Activated CD4-positive, alpha-beta T cell treated with anti-CD3 and anti-CD28 coated beads for 36 hours (primary cell): Measurements from ENCODE around the gene SKOR1. TPM values are rescaled to one million over a fixed set of nuclear protein-coding genes. Genes with fewer than 3 reads are reported as not detected.

Experiments
- ATAC-seq: fragments of 200-7000 bp; cut with Tn5 transposase; one replicate; pipeline ENCODE4 v1.10.0; 2021; ENCODE audit warnings: mild to moderate bottlenecking, moderate library complexity
- CTCF ChIA-PET: fragments of 350-600 bp; sonication (Branson Sonifier 250); formaldehyde crosslinking; loops from one replicate; lab custom pipeline; 2021; ENCODE audit warnings: antibody characterized with exemption; lab: Charles Lee
- POLR2A ChIA-PET: fragments of 350-600 bp; sonication (Branson Sonifier 250); formaldehyde crosslinking; loops from one replicate; lab custom pipeline; 2021; ENCODE audit warnings: antibody characterized with exemption, inconsistent platforms; lab: Charles Lee
- DNase-seq: peaks from one replicate; pipeline ENCODE4 v3.0.0-alpha.2; 2020
- H3K27ac Mint-ChIP-seq: one replicate; pipeline ENCODE4 v1.8.0; 2021; ENCODE audit warnings: mixed read lengths
- H3K27me3 Mint-ChIP-seq: one replicate; pipeline ENCODE4 v1.8.0; 2021; ENCODE audit warnings: mixed read lengths
- H3K36me3 Mint-ChIP-seq: one replicate; pipeline ENCODE4 v1.8.0; 2021; ENCODE audit warnings: low read depth, mixed read lengths
- H3K4me1 Mint-ChIP-seq: one replicate; pipeline ENCODE4 v1.8.0; 2021; ENCODE audit warnings: mixed read lengths
- H3K4me3 Mint-ChIP-seq: one replicate; pipeline ENCODE4 v1.8.0; 2021; ENCODE audit warnings: mild to moderate bottlenecking, moderate library complexity, mixed read lengths
- H3K9me3 Mint-ChIP-seq: one replicate; pipeline ENCODE4 v1.8.0; 2021; ENCODE audit warnings: low read depth, mixed read lengths
- intact Hi-C, 2 experiments: fragments of 100-400 bp; cut with DNase I in 1 of 2; cut with micrococcal nuclease in 1 of 2; formaldehyde crosslinking; loops; one replicate each; pipeline versions ENCODE4 v1.14.2 to v1.15.1; 2022 to 2024; cut with DNase I, micrococcal nuclease
- total RNA-seq, 2 experiments: library from RNA; stranded (reverse); gene quantifications; one replicate each; pipeline ENCODE4 v1.2.3, GENCODE V29; 2021

SKOR1 gene
- total RNA-seq, 2 experiments from 2014 or later: 0.16 to 0.18 TPM

DNA sequence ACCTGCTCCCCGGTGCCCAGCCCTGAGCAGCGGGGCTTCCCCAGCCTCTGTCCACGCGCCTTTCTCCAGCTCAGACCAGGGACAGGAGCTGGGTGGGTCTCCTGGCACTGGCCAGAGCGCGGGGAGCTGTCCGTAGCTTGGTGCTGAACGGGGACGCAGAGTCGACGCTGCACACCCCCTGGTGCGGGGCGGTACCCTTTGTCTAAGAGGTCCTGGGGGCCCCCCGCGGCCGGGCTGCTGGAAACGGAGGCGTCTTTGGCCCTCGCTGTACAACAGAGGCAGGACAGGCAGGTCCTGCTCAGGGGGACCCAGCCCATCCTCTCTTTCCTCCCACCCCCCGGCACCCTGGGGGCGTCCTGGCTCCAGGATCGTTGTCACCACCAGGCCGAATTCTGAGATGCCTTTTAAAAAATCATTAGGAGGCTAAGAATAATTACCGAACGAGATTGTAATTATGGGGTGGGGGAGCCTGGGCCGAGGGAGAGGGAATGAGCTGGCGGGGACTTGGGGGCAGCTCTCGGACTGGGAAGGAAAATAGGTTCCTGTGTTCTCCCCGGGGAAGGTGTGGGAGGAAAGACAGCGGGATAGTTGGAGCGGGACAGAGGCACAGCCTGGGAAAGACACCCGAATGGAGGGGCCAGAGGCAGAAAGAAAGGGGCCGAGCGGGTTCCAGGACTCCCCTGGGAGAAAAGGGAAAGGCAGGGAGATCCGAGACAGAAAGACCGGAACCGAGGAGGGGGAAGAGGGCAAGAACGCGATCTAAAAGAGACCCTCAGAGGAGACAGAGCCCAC is 4.1 kb upstream of the SKOR1 start:
- ChIA-PET CTCF (interaction anchor here (1.2 to 1.6 kb wide), 2 partner anchors 15 to 38 kb away, joined by 4 read pairs; no protein-coding TSS in a partner anchor), POLR2A (no interaction called here)
- ATAC-seq (peak; percentile 54), DNase-seq (peak; percentile 69)
- Mint-ChIP-seq H3K9me3 (no peaks in the 10 kb centered on the region), H3K27me3 (peaks cover 79% of the 10 kb centered on the region), H3K27ac (no peak overlapping the region), H3K36me3 (peaks cover 1% of the 10 kb centered on the region), H3K4me1 (peaks cover 33% of the 10 kb centered on the region), H3K4me3 (no peak overlapping the region)
- intact Hi-C loops: loop anchor here in 1 of 2 experiments (5.0 kb wide), 1 partner anchor 39 kb away; no protein-coding TSS in a partner anchor

DNA sequence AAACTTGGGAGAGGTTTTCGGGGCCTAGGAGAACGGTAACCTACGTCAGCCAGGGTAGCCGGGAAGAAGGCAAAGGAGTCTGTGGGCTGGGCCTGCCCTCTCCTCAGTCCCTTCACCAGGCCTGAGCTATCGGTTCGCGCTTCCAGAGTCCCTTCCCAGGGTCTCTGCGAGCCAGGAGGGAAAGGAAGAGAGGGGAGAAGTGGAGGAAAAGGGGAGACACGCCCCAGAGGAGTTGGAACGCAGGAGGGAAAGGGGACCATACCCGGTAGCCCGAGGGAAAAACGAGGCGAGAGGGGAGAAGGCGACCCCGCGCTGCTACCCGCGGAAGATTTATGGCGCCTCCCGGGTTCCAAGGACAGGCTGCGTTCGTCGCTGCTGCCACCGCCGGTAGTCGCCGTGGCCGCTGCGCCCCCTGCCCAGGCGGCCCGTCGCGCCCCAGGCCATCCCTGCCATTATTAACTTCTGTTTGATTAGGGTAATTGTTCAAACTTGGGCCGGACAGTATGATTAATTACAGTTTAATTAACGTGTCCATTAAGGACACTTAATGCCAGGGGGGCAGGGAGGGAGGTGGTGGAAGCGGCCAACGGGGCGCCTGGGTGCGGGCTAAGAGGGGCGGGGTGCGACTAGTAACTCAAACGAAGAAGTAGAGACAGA is 3.4 kb upstream of the SKOR1 start:
- Mint-ChIP-seq H3K4me1 (peaks cover 36% of the 10 kb centered on the region), H3K27ac (no peak overlapping the region), H3K9me3 (no peaks in the 10 kb centered on the region), H3K27me3 (peaks cover 75% of the 10 kb centered on the region), H3K4me3 (no peak overlapping the region), H3K36me3 (peaks cover 1% of the 10 kb centered on the region)
- ChIA-PET CTCF (interaction anchor here (1.6 kb wide), 1 partner anchor 14 kb away, joined by 4 read pairs; no protein-coding TSS in a partner anchor), POLR2A (no interaction called here)
- ATAC-seq (no peak), DNase-seq (no peak)
- intact Hi-C loops: loop anchor here in 1 of 2 experiments (5.0 kb wide), 1 partner anchor 40 kb away; no protein-coding TSS in a partner anchor

DNA sequence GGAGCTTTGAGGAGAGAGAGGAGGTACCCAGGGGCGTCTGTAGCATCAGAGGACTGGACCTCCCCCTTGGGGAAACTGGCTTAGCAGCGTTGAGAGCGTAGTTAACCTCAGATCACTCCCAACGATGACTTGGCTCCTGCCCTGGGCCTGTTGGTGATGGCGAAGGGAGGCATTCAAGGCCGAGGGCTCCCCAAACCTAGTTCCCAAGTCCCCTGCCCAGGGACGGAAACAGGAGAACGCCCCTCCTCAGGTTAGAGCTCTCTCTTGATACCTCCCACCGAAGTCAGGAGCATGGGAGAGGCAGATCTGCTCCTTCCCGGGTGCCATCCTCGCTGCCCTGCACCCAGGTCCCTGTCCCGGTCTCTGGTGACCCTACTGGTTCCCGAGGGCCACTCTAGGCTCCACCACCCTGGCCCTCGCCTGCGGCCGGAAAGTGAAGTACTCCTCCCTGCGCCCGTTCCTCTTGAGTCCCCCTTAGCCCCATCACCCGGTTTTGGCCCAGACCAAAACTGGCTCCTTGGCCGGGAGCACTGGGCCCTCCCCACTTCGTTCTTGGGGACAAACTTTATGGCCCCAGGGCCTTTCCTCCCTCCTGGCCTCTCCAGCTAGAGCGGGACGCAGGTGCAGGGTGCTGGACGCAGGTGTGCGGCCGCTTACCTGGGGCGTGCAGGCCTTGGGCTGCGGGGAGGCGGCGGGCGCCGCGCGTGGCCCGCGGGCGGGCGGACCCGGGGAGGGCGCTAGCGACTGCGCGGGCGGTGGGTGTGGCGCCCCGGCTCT is 2.6 kb upstream of the SKOR1 start:
- Mint-ChIP-seq H3K4me3 (no peak overlapping the region), H3K27ac (no peak overlapping the region), H3K4me1 (peaks cover 36% of the 10 kb centered on the region), H3K27me3 (peaks cover 70% of the 10 kb centered on the region), H3K36me3 (peaks cover 1% of the 10 kb centered on the region), H3K9me3 (no peaks in the 10 kb centered on the region)
- ChIA-PET POLR2A (no interaction called here), CTCF (interaction anchor here (1.3 kb wide), 1 partner anchor 366 kb away, joined by 4 read pairs; no protein-coding TSS in a partner anchor)
- ATAC-seq (no peak), DNase-seq (peak; percentile 18)
- intact Hi-C loops: loop anchor here in 1 of 2 experiments (5.0 kb wide), 1 partner anchor 40 kb away; no protein-coding TSS in a partner anchor

DNA sequence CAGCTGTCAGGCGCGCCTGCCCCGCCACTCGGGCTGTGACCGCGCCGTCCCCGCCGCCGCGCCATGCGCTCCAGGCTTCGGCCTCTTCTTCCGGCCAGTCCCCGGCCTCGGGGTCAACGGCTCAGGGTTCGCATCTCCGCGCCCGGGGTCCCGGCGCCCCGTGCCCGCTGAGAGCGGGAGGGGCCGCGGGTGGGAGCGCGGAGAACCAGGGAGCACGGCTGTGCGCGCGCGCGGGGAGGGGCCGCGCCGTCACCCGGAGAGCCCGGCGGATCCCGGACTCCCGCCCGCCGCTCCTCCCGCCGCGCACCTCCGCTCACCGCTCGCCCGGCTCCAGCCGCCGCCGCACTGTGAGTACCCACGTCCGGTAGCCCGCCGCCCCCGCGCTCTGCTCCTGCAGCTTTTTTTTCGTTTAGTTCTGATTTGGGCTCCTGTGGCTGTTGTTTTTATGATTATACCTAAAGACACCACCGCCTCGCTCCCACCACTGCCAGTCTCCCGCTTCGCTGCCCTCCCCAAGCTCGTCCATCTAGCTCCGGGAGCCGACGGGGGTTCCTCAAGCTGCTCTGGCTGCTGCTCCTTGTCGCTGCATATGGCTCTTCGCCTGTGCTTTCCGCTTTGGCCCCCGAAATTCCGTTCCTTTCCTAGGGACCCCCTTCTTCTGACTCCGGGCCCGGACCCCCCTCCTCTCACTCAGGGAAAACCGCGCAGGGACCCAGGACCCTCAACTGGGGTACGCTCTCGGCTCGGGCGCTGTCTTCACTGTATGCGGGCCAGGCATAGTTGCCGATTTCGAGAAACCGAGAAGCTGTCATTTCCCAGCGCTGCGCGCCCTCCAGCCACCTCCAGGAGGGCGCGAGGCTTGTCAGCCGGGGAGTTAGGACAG is 1.8 kb upstream of the SKOR1 start:
- H3K27me3 Mint-ChIP-seq: peaks cover 66% of the 10 kb centered on the region
- H3K4me1 Mint-ChIP-seq: peaks cover 41% of the 10 kb centered on the region
- H3K9me3 Mint-ChIP-seq: no peaks in the 10 kb centered on the region
- no peak for ATAC-seq
- H3K27ac Mint-ChIP-seq: no peak overlapping the region
- peak; percentile 39 for DNase-seq
- CTCF ChIA-PET: interaction anchor here (0.6 to 1.6 kb wide), 3 partner anchors 9 to 367 kb away, joined by 3 to 5 read pairs (median 4); no protein-coding TSS in a partner anchor
- no peaks in the 10 kb centered on the region for H3K36me3 Mint-ChIP-seq
- intact Hi-C loops: loop anchor here in 1 of 2 experiments (5.0 kb wide), 1 partner anchor 41 kb away; no protein-coding TSS in a partner anchor
- H3K4me3 Mint-ChIP-seq: peak overlapping the region; percentile 60
- POLR2A ChIA-PET: no interaction called here

DNA sequence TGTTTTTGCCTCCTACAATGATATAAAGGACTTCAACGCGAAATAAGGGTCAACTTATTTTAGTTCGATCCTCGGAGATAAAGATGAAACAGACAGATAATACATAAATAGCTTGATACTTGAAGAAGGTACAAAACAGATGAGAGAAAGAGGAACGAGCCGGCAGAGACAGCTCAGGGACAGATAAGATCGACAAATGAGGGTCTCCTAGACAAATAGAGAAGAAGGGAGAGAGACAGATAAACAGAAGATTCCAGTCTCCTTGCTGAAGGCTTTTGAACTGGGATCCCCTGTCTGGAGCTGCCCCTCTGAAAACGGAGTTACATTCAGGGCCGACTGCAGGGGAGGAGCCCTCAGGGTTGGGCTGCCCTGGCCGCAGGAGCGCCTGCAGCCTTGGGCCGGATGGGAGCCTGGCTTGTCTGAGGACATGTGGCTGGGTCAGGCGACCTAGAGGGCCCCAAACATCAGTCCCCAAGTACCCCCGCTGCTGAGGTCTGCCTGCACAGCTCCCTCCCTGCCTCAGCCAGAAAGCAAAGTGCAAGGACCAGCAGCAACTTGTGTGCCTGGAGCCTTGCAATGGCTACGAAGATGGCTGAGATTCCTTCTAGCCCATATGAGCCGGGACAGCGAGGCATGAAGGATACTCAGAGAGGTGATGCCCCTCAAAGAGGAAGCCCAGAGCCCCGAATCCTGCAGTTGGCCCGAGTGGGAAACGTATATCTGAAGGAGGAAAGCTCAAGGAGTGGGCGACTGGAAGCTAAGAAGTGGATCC is 926 bp upstream of the SKOR1 start:
- Mint-ChIP-seq H3K27ac (no peak overlapping the region), H3K9me3 (no peaks in the 10 kb centered on the region), H3K27me3 (peaks cover 70% of the 10 kb centered on the region), H3K4me3 (peak overlapping the region; percentile 60), H3K36me3 (no peaks in the 10 kb centered on the region), H3K4me1 (peaks cover 48% of the 10 kb centered on the region)
- ATAC-seq: no peak
- POLR2A ChIA-PET: no interaction called here
- CTCF ChIA-PET: interaction anchor here (0.5 to 1.6 kb wide), 5 partner anchors 12 to 367 kb away, joined by 3 to 5 read pairs (median 4); no protein-coding TSS in a partner anchor
- no peak for DNase-seq
- intact Hi-C loops: loop anchor here in 1 of 2 experiments (5.0 kb wide), 1 partner anchor 42 kb away; no protein-coding TSS in a partner anchor

DNA sequence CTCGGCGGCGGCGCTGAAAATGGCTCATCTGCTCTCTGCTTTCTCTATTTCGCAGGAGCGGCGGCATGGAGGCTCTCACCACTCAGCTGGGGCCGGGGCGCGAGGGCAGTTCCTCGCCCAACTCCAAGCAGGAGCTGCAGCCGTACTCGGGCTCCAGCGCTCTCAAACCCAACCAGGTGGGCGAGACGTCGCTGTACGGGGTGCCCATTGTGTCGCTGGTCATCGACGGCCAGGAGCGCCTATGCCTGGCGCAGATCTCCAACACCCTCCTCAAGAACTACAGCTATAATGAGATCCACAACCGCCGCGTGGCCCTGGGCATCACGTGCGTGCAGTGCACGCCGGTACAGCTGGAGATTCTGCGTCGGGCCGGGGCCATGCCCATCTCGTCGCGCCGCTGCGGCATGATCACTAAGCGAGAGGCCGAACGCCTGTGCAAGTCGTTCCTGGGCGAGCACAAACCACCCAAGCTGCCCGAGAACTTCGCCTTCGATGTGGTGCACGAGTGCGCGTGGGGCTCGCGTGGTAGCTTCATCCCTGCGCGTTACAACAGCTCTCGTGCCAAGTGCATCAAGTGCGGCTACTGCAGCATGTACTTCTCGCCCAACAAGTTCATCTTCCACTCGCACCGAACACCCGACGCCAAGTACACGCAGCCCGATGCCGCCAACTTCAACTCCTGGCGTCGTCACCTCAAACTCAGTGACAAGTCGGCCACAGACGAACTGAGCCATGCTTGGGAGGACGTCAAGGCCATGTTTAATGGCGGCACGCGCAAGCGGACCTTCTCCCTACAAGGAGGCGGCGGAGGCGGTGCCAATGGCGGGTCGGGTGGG is 790 bp downstream of the SKOR1 start:
- Mint-ChIP-seq H3K27ac (no peak overlapping the region), H3K4me1 (peaks cover 50% of the 10 kb centered on the region), H3K9me3 (no peaks in the 10 kb centered on the region), H3K27me3 (peaks cover 69% of the 10 kb centered on the region), H3K36me3 (no peaks in the 10 kb centered on the region), H3K4me3 (peak overlapping the region; percentile 36)
- intact Hi-C loops: no loop called here
- POLR2A ChIA-PET: interaction anchor here (0.6 kb wide), 1 partner anchor 234 kb away, joined by 4 read pairs; no protein-coding TSS in a partner anchor
- CTCF ChIA-PET: interaction anchor here (0.6 to 1.5 kb wide), 4 partner anchors 27 to 369 kb away, joined by 3 to 5 read pairs (median 3); no protein-coding TSS in a partner anchor
- ATAC-seq: no peak
- DNase-seq: peak; percentile 39

DNA sequence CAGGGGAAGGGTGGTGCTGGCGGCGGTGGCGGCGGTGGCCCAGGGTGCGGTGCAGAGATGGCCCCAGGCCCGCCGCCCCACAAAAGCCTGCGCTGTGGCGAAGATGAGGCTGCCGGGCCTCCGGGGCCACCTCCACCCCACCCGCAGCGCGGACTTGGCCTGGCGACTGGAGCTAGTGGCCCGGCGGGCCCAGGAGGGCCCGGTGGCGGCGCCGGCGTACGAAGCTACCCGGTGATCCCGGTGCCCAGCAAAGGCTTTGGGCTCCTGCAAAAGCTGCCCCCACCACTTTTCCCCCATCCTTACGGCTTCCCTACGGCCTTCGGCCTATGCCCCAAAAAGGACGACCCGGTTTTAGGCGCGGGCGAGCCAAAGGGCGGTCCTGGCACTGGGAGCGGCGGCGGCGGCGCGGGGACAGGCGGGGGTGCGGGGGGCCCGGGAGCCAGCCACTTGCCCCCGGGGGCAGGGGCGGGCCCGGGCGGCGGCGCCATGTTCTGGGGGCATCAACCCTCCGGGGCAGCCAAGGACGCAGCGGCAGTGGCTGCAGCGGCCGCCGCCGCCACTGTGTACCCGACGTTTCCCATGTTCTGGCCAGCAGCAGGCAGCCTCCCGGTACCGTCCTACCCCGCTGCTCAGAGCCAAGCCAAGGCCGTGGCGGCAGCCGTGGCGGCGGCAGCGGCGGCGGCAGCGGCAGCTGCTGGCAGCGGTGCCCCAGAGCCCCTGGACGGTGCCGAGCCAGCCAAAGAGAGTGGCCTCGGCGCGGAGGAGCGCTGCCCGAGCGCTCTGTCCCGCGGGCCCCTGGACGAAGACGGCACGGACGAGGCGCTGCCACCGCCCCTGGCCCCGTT is 1.6 kb downstream of the SKOR1 start:
- DNase-seq (no peak), ATAC-seq (no peak)
- POLR2A ChIA-PET: no interaction called here
- H3K9me3 Mint-ChIP-seq: no peaks in the 10 kb centered on the region
- H3K36me3 Mint-ChIP-seq: no peaks in the 10 kb centered on the region
- peaks cover 69% of the 10 kb centered on the region for H3K27me3 Mint-ChIP-seq
- no peak overlapping the region for H3K4me3 Mint-ChIP-seq
- intact Hi-C loops: no loop called here
- peaks cover 44% of the 10 kb centered on the region for H3K4me1 Mint-ChIP-seq
- CTCF ChIA-PET: interaction anchor here (0.6 to 1.5 kb wide), 3 partner anchors 27 to 370 kb away, joined by 3 to 5 read pairs (median 3); no protein-coding TSS in a partner anchor
- H3K27ac Mint-ChIP-seq: no peak overlapping the region

DNA sequence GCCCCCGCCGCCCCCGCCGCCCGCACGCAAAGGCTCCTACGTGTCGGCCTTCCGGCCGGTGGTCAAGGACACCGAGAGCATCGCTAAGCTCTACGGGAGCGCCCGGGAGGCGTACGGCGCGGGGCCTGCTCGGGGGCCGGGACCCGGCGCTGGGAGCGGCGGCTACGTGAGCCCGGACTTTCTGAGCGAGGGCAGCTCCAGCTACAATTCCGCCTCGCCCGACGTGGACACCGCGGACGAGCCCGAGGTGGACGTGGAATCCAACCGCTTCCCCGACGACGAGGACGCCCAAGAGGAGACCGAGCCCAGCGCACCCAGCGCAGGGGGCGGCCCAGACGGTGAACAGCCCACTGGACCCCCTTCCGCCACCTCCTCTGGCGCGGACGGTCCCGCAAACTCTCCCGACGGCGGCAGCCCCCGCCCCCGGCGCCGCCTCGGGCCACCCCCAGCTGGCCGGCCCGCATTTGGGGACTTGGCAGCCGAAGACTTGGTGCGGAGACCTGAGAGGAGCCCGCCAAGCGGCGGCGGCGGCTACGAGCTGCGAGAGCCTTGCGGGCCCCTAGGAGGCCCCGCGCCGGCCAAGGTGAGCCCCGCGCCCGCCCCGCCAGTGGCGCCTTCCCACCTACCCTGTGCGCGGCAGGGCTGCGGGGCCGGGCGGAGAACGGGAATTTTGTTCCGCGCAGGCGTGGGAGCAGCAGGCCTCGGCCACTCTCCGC is 2.4 kb downstream of the SKOR1 start:
- intact Hi-C loops: no loop called here
- Mint-ChIP-seq H3K9me3 (no peaks in the 10 kb centered on the region), H3K27me3 (peaks cover 64% of the 10 kb centered on the region), H3K27ac (no peak overlapping the region), H3K4me3 (no peak overlapping the region), H3K36me3 (no peaks in the 10 kb centered on the region), H3K4me1 (peaks cover 39% of the 10 kb centered on the region)
- ChIA-PET CTCF (interaction anchor here (0.7 to 1.5 kb wide), 2 partner anchors 215 to 371 kb away, joined by 3 to 5 read pairs; no protein-coding TSS in a partner anchor), POLR2A (no interaction called here)
- ATAC-seq (no peak), DNase-seq (peak; percentile 22)
